Epidermal melanocyte (primary cell): Measurements from ENCODE around the gene C6orf132.

Experiments
- DNase-seq: peaks from one replicate; pipeline ENCODE4 v3.0.0; 2011; ENCODE audit warnings: low spot score; ENCODE audit not compliant: insufficient read length

The C6orf132 gene

GRCh38 chr6:42078386-42078785, 64.0 kb downstream of the C6orf132 start:
- no peak for DNase-seq

GRCh38 chr6:42075159-42075838, 67.1 kb downstream of the C6orf132 start:
- DNase-seq: peak; percentile 72

GRCh38 chr6:42073287-42073686, 69.1 kb downstream of the C6orf132 start:
- DNase-seq: no peak

GRCh38 chr6:42071881-42072583, 70.4 kb downstream of the C6orf132 start:
- no peak for DNase-seq

GRCh38 chr6:42068872-42069522, 73.4 kb downstream of the C6orf132 start:
- no peak for DNase-seq

- DNase-seq: no peak
Measured at GRCh38 chr6:42068173-42068572, 74.2 kb downstream of the C6orf132 start.

- no peak for DNase-seq
Measured at GRCh38 chr6:42066156-42066675, 76.2 kb downstream of the C6orf132 start.

GRCh38 chr6:42059743-42060142, 82.7 kb downstream of the C6orf132 start:
- no peak for DNase-seq

- DNase-seq: no peak
Measured at GRCh38 chr6:42053601-42054000, 88.8 kb downstream of the C6orf132 start.

GRCh38 chr6:42051268-42051653, 91.2 kb downstream of the C6orf132 start:
- no peak for DNase-seq
